ENCODE results near the gene HES2.

- no peak for TF ChIP-seq CTCF (IDR thresholded peaks at IDR 0.05)
- no peak for TF ChIP-seq POLR2A (IDR thresholded peaks at IDR 0.05)
- no peak for TF ChIP-seq POLR2AphosphoS5 (IDR thresholded peaks at IDR 0.05; ENCODE audit: insufficient read depth in 1 of 2, low read depth in 1 of 2)
Observed at GRCh38 chr1:6408023-6408422, 11.7 kb downstream of the HES2 start.

All from vagina (tissue), 2 donors.